Body of pancreas (tissue), 4 donors: ENCODE results near the gene KRT81.

Experiments used
- POLR2A ChIP-seq, 3 donors: fragments of 450-650 bp; IDR thresholded peaks; one replicate each; pipeline ENCODE4 v1.6.1; 2016; ENCODE audit warnings: antibody characterized with exemption in 3 of 3, mild to moderate bottlenecking in 2 of 3
- TF ChIP-seq, protein P1 (sequence below), 7 experiments: fragments of 450-650 bp in 4 of 7; fragments of 200-600 bp in 3 of 7; sonication (generic) in 3 of 7; IDR thresholded peaks; one replicate each; pipeline ENCODE4 v1.5.1; 2016 to 2019; ENCODE audit warnings: antibody characterized with exemption in 7 of 7

DNA sequence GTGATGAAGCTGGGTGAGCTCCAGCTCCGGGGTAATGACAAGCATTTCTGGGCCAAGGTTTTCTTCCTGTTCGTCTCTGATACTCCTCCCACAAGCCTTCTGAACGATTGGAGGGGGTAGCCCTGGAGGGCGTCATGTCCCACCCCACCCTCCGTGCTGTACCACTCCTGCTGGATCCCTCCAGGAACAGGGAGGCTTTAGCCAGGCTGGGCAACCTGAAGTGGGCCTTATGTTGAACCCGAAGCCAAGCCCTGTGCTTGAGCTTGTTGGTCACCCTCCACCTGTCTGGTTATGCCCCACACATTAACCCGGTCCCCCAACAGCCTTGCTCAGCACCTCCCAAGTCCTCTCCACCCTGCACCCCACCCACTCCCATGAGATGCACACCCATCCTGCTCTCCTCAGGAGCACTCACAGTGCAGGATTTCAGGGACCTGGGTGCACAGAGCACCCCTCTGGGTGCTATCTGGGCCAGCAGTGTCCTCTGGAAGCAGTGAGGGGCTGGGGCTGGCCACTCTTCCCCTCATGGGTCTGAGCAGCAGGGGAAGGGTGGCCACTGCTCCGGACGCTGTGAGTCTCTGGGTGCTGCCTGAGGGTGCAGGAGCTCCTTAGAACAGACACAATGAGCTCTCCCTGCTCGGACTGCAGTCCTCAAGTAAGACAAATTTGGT, 36.6 kb upstream of the KRT81 start:
- TF ChIP-seq, protein P1, sequence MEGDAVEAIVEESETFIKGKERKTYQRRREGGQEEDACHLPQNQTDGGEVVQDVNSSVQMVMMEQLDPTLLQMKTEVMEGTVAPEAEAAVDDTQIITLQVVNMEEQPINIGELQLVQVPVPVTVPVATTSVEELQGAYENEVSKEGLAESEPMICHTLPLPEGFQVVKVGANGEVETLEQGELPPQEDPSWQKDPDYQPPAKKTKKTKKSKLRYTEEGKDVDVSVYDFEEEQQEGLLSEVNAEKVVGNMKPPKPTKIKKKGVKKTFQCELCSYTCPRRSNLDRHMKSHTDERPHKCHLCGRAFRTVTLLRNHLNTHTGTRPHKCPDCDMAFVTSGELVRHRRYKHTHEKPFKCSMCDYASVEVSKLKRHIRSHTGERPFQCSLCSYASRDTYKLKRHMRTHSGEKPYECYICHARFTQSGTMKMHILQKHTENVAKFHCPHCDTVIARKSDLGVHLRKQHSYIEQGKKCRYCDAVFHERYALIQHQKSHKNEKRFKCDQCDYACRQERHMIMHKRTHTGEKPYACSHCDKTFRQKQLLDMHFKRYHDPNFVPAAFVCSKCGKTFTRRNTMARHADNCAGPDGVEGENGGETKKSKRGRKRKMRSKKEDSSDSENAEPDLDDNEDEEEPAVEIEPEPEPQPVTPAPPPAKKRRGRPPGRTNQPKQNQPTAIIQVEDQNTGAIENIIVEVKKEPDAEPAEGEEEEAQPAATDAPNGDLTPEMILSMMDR (IDR thresholded peaks at IDR 0.05): no peak
- TF ChIP-seq POLR2A (IDR thresholded peaks at IDR 0.05): no peak
